HCT116 (cell line): ENCODE results near the gene TRIM29. TPM values are rescaled to one million over a fixed set of nuclear protein-coding genes. Genes with fewer than 3 reads are reported as not detected.

Source experiments
- ATAC-seq: fragments of 200-7000 bp; cut with Tn5 transposase; 2 replicates; pipeline ENCODE4 v1.9.1; 2020; ENCODE audit warnings: mild to moderate bottlenecking, moderate library complexity
- BruUV-seq: library from RNA; stranded (reverse); fragments of 400-500 nt; replicated peaks from 2 replicates; lab custom pipeline; 2021; lab: Mats Ljungman, UMichigan
- CTCF ChIA-PET: fragments of 300-600 bp; sonication (Branson Sonifier 250); formaldehyde crosslinking; loops from one replicate; lab custom pipeline; 2021; ENCODE audit warnings: antibody characterized with exemption; lab: Charles Lee
- POLR2A ChIA-PET: fragments of 300-600, 350-600 bp; sonication (Branson Sonifier 250); formaldehyde crosslinking; loops from one replicate; lab custom pipeline; 2021; ENCODE audit warnings: antibody characterized with exemption; lab: Charles Lee
- RAD21 ChIA-PET, 2 experiments: fragments of 300-600 bp; sonication (Branson Sonifier 250); formaldehyde crosslinking; loops; one replicate each; lab custom pipeline; 2023; ENCODE audit warnings: low total read pairs in 2 of 2; ENCODE audit not compliant: uncharacterized antibody in 2 of 2, unreplicated experiment in 2 of 2, low non-redundant PET in 1 of 2; lab: Charles Lee
- DNase-seq: peaks from one replicate; pipeline ENCODE4 v3.0.0-alpha.2; 2010; ENCODE audit warnings: low read depth, low spot score
- H2AFZ ChIP-seq: fragments of 200-600 bp; shearing (Covaris generic), sonication (generic); 2 replicates; pipeline ENCODE4 v1.6.1; 2017; ENCODE audit warnings: low read depth, mixed run types, mixed read lengths, antibody characterized with exemption, low read length; ENCODE audit not compliant: poor library complexity, severe bottlenecking
- H3K27ac ChIP-seq: 2 replicates; pipeline ENCODE4 v1.5.1; 2012; ENCODE audit warnings: low read depth, low read length
- H3K27me3 ChIP-seq: fragments of 200-600 bp; sonication (generic); 2 replicates; pipeline ENCODE4 v1.6.1; 2016; ENCODE audit warnings: mixed run types, low read length, mixed read lengths; ENCODE audit not compliant: insufficient read depth
- H3K36me3 ChIP-seq, 2 experiments: fragments of 200-500 bp in 1 of 2; fragments of 200-600 bp in 1 of 2; sonication (Bioruptor generic) in 1 of 2; sonication (generic) in 1 of 2; 2 replicates each; pipeline versions ENCODE4 v1.5.1 to v1.6.1; 2014 to 2016; ENCODE audit warnings: low read length in 2 of 2, inconsistent platforms in 1 of 2, mixed read lengths in 1 of 2, mixed run types in 1 of 2; ENCODE audit not compliant: insufficient read depth in 2 of 2, control insufficient read depth in 1 of 2
- H3K4me1 ChIP-seq, 2 experiments: fragments of 200-600 bp in 1 of 2; sonication (generic) in 1 of 2; 2 replicates each; pipeline versions ENCODE4 v1.5.1 to v1.6.1; 2012 to 2017; ENCODE audit warnings: low read length in 2 of 2, inconsistent platforms in 1 of 2, mild to moderate bottlenecking in 1 of 2, mixed read lengths in 1 of 2, mixed run types in 1 of 2, moderate library complexity in 1 of 2; ENCODE audit not compliant: insufficient read depth in 2 of 2, control insufficient read depth in 1 of 2
- H3K4me2 ChIP-seq: fragments of 200-600 bp; sonication (generic); 2 replicates; pipeline ENCODE4 v1.6.1; 2017; ENCODE audit warnings: mixed run types, low read length, mixed read lengths
- H3K4me3 ChIP-seq, 2 experiments: fragments of 200-600 bp in 1 of 2; sonication (generic) in 1 of 2; replicated peaks in 1 of 2; 2 replicates each; pipeline ENCODE4 v1.5.1; 2011 to 2016; ENCODE audit warnings: low read length in 2 of 2, control low read depth in 1 of 2, low read depth in 1 of 2, mild to moderate bottlenecking in 1 of 2, mixed read lengths in 1 of 2, mixed run types in 1 of 2
- H3K79me2 ChIP-seq: fragments of 200-600 bp; sonication (generic); 2 replicates; pipeline ENCODE4 v1.6.1; 2017; ENCODE audit warnings: mild to moderate bottlenecking, mixed run types, low read length, moderate library complexity, mixed read lengths; ENCODE audit not compliant: insufficient read depth
- H3K9ac ChIP-seq: fragments of 200-600 bp; sonication (generic); 2 replicates; pipeline ENCODE4 v1.6.1; 2016; ENCODE audit warnings: low read length, mixed read lengths
- H3K9me2 ChIP-seq: fragments of 200-600 bp; sonication (generic), shearing (Covaris generic); 2 replicates; pipeline ENCODE4 v1.6.1; 2017; ENCODE audit warnings: mixed run types, mild to moderate bottlenecking, moderate library complexity; ENCODE audit not compliant: insufficient read depth
- H3K9me3 ChIP-seq, 2 experiments: fragments of 200-500 bp in 1 of 2; fragments of 200-600 bp in 1 of 2; sonication (Bioruptor generic) in 1 of 2; sonication (generic) in 1 of 2; 2 replicates each; pipeline ENCODE4 v1.6.1; 2014 to 2017; ENCODE audit warnings: low read length in 2 of 2, mixed read lengths in 2 of 2, inconsistent platforms in 1 of 2, low read depth in 1 of 2, mild to moderate bottlenecking in 1 of 2, mixed run types in 1 of 2, moderate library complexity in 1 of 2; ENCODE audit not compliant: control insufficient read depth in 1 of 2, insufficient read depth in 1 of 2
- H4K20me1 ChIP-seq: fragments of 200-600 bp; sonication (generic), shearing (Covaris generic); 2 replicates; pipeline ENCODE4 v1.6.1; 2017; ENCODE audit warnings: mixed run types, mild to moderate bottlenecking, moderate library complexity; ENCODE audit not compliant: insufficient read depth
- EZH2 ChIP-seq: fragments of 200-600 bp; sonication (generic); IDR thresholded peaks from 2 replicates; pipeline ENCODE4 v1.6.1; 2017; ENCODE audit warnings: antibody characterized with exemption, mixed run types
- FOSL1 ChIP-seq: IDR thresholded peaks from 2 replicates; pipeline ENCODE4 v1.6.1; 2012; ENCODE audit warnings: low read depth
- POLR2A ChIP-seq: IDR thresholded peaks from 2 replicates; pipeline ENCODE4 v1.7.0; 2011; ENCODE audit warnings: borderline replicate concordance; ENCODE audit not compliant: insufficient read depth, insufficient read length; ENCODE audit errors: extremely low read depth
- RAD21 ChIP-seq: IDR thresholded peaks from 2 replicates; pipeline ENCODE4 v1.6.1; 2012; ENCODE audit warnings: low read depth, mild to moderate bottlenecking
- REST ChIP-seq: IDR thresholded peaks from 2 replicates; pipeline ENCODE4 v1.6.1; 2012; ENCODE audit warnings: low read depth
- YY1 ChIP-seq: IDR thresholded peaks from 2 replicates; pipeline ENCODE4 v1.6.1; 2011; ENCODE audit warnings: low read length, low read depth, moderate library complexity, mild to moderate bottlenecking; ENCODE audit not compliant: insufficient replicate concordance; ENCODE audit errors: extremely low read depth
- ZBTB33 ChIP-seq: IDR thresholded peaks from 2 replicates; pipeline ENCODE4 v1.6.1; 2011; ENCODE audit warnings: mild to moderate bottlenecking, low read length, moderate library complexity; ENCODE audit not compliant: insufficient replicate concordance; ENCODE audit errors: extremely low read depth
- intact Hi-C: fragments of 100-400 bp; cut with micrococcal nuclease; formaldehyde crosslinking; loops from 2 replicates; pipeline ENCODE4 v1.10.0; 2022
- total RNA-seq: library from RNA; stranded (reverse); gene quantifications from one replicate; pipeline ENCODE4 v1.2.1, GENCODE V29; 2021; ENCODE audit not compliant: unreplicated experiment

The TRIM29 gene
- total RNA-seq, 1 experiment from 2014 or later = 0.54 TPM

- no peak overlapping the region for H3K9ac ChIP-seq
- no peaks in the 10 kb centered on the region for H3K9me3 ChIP-seq
- H2AFZ ChIP-seq = no peak overlapping the region
- intact Hi-C loops = loop anchor here (5.0 kb wide), 1 partner anchor 384 kb away; no protein-coding TSS in a partner anchor
- no peak overlapping the region for H3K27ac ChIP-seq
- H3K36me3 ChIP-seq = no peaks in the 10 kb centered on the region
- no peaks in the 10 kb centered on the region for H3K4me1 ChIP-seq
- ChIA-PET POLR2A (no interaction called here), CTCF (no interaction called here), RAD21 (no interaction called here)
- H3K4me3 ChIP-seq = no peak overlapping the region
- DNase-seq = no peak
- H3K9me2 ChIP-seq = no peaks in the 10 kb centered on the region
- no peaks in the 10 kb centered on the region for H3K79me2 ChIP-seq
- no peak for TF ChIP-seq EZH2
- no peak for TF ChIP-seq RAD21
- no peak for TF ChIP-seq POLR2A
- TF ChIP-seq ZBTB33 = no peak
- no peak for TF ChIP-seq FOSL1
- TF ChIP-seq REST = no peak
- no peak for TF ChIP-seq YY1
- peaks cover 17% of the 10 kb centered on the region; the same call in 1 of the 2 replicates for H3K27me3 ChIP-seq
- ATAC-seq = no peak
- no peaks in the 10 kb centered on the region for H4K20me1 ChIP-seq
- H3K4me2 ChIP-seq = no peak overlapping the region
- BruUV-seq = no TSS peak
These were observed 31.4 kb downstream of the TRIM29 start for GRCh38 chr11:120106354-120107150.
